GM12872 (cell line): ENCODE data around the gene CHST13.

ENCODE experiments used
- CTCF ChIP-seq: IDR thresholded peaks from 3 replicates; pipeline ENCODE4 v1.5.1; 2011; ENCODE audit warnings: low read depth, mild to moderate bottlenecking, low read length, moderate library complexity; ENCODE audit not compliant: insufficient read depth

The CHST13 gene

GRCh38 chr3:126546549-126547239, 22.7 kb downstream of the CHST13 start:
- no peak for TF ChIP-seq CTCF

- TF ChIP-seq CTCF, result no peak
These were observed 23.8 kb downstream of the CHST13 start for GRCh38 chr3:126547721-126548120.

GRCh38 chr3:126548556-126549466, 24.9 kb downstream of the CHST13 start:
- TF ChIP-seq CTCF, result no peak

- no peak for TF ChIP-seq CTCF
These were observed 26.0 kb downstream of the CHST13 start for GRCh38 chr3:126549861-126550487.

GRCh38 chr3:126550488-126551051, 26.6 kb downstream of the CHST13 start:
- no peak for TF ChIP-seq CTCF

GRCh38 chr3:126551121-126551838, 27.3 kb downstream of the CHST13 start:
- no peak for TF ChIP-seq CTCF
